ENCODE measurements around the gene NIN.

NIN gene, protein sequence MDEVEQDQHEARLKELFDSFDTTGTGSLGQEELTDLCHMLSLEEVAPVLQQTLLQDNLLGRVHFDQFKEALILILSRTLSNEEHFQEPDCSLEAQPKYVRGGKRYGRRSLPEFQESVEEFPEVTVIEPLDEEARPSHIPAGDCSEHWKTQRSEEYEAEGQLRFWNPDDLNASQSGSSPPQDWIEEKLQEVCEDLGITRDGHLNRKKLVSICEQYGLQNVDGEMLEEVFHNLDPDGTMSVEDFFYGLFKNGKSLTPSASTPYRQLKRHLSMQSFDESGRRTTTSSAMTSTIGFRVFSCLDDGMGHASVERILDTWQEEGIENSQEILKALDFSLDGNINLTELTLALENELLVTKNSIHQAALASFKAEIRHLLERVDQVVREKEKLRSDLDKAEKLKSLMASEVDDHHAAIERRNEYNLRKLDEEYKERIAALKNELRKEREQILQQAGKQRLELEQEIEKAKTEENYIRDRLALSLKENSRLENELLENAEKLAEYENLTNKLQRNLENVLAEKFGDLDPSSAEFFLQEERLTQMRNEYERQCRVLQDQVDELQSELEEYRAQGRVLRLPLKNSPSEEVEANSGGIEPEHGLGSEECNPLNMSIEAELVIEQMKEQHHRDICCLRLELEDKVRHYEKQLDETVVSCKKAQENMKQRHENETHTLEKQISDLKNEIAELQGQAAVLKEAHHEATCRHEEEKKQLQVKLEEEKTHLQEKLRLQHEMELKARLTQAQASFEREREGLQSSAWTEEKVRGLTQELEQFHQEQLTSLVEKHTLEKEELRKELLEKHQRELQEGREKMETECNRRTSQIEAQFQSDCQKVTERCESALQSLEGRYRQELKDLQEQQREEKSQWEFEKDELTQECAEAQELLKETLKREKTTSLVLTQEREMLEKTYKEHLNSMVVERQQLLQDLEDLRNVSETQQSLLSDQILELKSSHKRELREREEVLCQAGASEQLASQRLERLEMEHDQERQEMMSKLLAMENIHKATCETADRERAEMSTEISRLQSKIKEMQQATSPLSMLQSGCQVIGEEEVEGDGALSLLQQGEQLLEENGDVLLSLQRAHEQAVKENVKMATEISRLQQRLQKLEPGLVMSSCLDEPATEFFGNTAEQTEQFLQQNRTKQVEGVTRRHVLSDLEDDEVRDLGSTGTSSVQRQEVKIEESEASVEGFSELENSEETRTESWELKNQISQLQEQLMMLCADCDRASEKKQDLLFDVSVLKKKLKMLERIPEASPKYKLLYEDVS (N-terminal part only)

GRCh38 chr14:50830932-50831725 is at the start of gene NIN:
TSS of gene NIN (minus strand) at chr14:50831162. CDS start at chr14:50822056, 9,106 bp downstream.
- DNase-seq (ENCODE audit: low read depth in 2 of 2) = peak; percentile 47 to 71

- DNase-seq (ENCODE audit: low read depth in 2 of 2) = peak; percentile 17 to 22
Observed at GRCh38 chr14:50875359-50876070, 44.6 kb upstream of the NIN start.

DNA sequence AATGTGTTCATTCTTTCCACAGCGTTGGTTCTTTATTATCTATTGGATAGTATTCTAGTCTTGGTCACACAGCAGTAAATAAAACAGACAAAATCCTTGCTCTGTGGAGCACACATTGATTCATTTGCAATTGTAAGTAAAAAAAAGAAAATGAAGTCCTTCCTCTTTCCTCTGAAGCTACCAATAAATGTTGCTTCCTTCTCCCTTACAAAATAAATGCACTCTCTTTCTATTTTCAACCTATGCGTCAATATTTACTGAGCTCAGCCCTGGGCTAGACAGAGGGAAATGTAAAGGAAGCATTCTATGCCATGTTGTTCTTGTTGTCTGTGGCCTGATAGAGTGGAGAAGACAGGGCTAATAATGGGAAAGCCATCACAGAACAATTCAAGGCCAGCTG is 43.8 kb upstream of the NIN start:
- no peak for DNase-seq (ENCODE audit: low read depth in 2 of 2)

- no peak for DNase-seq (ENCODE audit: low read depth in 2 of 2)
Observed at GRCh38 chr14:50871914-50872732, 41.2 kb upstream of the NIN start, which contains the start of gene ABHD12B. TSS of gene ABHD12B (plus strand) at chr14:50872053. CDS start at chr14:50872175, 122 bp downstream.

DNA sequence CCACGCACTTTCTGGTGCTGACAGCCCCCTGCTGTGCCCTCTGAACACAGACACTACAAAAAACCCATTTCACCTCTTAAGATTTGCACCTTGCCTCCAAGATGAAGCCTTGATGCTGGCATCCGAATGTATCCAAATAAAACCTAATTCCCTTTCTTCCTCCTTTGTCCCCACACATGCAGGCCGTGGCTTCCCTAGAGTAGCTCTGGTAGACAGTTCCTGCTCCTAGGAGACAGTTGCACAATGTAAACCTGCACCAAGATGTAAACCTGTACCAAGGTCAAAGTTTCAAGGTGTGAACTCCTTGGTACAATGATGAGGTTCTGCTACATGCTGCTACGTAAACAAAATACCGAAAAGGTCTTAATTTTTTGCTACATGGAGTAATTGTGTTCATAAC is 40.3 kb upstream of the NIN start:
- no peak for DNase-seq (ENCODE audit: low read depth in 2 of 2)

DNA sequence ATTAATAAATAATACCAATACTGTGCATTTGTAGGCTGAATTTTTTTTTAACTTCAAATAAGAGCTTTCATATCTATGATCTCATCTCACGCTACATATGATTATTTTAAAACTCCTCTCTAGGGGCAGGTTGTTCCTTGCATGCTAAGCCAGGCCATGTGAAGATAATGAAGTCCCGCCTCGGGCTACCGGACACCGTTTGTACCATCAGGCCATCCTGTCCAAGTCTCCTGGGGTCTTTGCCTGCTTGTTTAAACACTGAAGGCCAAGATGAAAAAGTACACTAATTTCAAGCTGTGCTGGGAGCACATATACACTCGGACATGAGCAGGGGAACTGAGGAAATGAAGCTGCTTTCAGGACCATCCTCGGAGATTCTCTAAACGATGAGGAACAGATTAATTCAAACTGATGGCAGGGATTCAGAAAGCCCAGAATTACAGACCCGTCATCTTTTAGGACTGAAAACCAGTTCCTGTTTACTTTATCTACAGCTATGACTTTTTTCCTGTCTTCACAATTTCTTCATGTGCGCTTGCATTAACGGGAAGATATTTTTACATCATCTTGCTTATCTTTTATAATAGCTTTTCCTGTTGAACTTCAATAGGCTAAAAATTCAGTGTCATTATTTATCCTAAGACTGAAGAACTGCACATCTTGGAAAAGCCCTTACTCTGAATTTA is 34.6 kb upstream of the NIN start:
- no peak for DNase-seq (ENCODE audit: low read depth in 2 of 2)

GRCh38 chr14:50864946-50865345 is 34.0 kb upstream of the NIN start:
- DNase-seq (ENCODE audit: low read depth in 2 of 2) = no peak

GRCh38 chr14:50864237-50864636 is 33.3 kb upstream of the NIN start:
- DNase-seq (ENCODE audit: low read depth in 2 of 2) = no peak

GRCh38 chr14:50862036-50862570 is 31.1 kb upstream of the NIN start:
- DNase-seq (ENCODE audit: low read depth in 2 of 2) = no peak

DNA sequence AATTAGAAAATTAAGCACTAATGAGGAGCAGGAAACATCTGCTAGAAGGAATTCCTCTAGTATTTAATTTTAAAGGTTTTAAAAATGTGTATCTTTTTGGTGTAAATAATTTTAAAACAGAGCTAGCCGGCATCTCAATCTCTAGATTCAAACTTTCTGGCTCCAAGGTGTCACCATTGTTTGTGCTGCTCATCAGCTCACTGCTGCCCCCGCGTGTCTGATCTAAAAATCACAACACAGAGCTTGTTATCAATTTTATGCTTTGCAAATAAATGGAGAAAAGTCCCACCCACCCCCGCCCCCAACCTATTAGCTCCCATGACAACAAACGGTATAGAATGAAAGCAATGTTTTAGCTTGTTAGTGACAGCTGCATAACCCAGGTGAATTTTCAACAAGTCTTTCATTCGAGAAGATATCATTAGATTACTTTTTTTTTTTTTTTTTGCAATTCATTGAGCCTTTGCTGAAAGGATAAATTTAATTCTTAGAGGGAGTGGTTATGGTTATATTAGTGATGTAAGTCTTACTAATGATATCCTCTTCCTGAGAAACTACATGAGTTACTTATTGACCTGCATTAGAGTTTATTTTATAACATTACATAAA is 29.6 kb upstream of the NIN start:
- DNase-seq (ENCODE audit: low read depth in 2 of 2) = peak; percentile 80 to 91

- DNase-seq (ENCODE audit: low read depth in 2 of 2) = no peak
Observed at GRCh38 chr14:50859296-50859624, 28.3 kb upstream of the NIN start.

GRCh38 chr14:50856660-50857059 is 25.7 kb upstream of the NIN start:
- no peak for DNase-seq (ENCODE audit: low read depth in 2 of 2)

DNA sequence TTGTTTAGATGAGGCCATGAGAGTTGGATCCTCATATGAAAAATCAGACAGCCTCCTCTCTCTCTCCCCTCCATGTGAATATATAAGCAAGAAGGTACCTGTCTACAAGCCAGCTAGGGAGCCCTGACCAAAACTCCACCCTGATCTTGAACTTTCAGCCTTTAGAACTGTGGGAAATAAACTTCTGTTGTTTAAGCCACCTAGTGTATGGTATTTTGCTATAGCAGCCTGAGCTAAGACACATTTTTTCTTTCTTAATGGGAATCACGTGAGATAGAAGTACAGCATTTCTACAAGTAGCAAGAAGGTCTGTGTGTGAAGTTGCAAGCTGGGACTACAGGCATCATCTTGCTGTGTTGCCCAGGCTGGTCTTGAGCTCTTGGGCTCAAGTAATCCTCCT is 24.6 kb upstream of the NIN start:
- no peak for DNase-seq (ENCODE audit: low read depth in 2 of 2)

DNA sequence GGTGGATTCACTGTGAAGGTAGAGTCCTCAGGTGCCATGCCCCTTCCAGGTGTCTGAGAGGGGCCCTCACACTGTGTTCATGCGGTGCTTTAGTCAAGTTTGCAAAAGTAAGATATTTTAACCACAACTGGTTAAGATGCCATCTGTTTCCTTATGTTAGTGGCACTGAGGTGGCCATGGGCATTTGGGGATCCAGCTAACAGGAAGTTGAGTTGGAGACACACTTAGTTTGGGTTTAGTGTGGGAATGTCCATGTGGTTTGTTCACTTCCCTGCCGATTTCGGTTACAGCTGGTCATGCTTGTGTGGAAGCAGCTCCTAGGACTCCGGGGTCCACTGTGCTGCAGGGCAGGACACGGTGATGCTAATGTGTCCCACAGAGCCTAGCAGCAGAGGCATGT is 23.6 kb upstream of the NIN start:
- no peak for DNase-seq (ENCODE audit: low read depth in 2 of 2)

GRCh38 chr14:50853891-50854290 is 22.9 kb upstream of the NIN start:
- no peak for DNase-seq (ENCODE audit: low read depth in 2 of 2)

- no peak for DNase-seq (ENCODE audit: low read depth in 2 of 2)
Observed at GRCh38 chr14:50846226-50846880, 15.4 kb upstream of the NIN start.

GRCh38 chr14:50845166-50845565 is 14.2 kb upstream of the NIN start:
- no peak for DNase-seq (ENCODE audit: low read depth in 2 of 2)

DNA sequence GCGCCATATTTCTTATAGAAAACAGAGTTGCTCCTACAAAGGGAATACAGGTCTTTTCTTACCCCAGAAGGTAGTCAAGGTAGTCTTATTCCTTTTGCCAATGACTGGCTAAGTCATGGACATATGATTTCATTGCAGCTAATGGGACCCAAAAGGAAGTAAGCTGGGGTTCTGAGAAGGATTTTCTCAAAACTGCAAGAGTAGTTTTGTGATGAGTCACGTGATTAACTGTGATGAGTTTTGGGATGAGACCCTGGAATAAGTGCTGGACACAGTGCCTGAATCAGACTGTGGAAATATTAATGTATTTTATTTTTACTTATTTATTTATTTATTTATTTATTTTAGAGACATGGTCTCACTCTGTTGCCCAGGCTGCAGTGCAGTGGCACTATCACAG is 13.4 kb upstream of the NIN start:
- DNase-seq (ENCODE audit: low read depth in 2 of 2) = no peak
